GM21423 (cell line): ENCODE results near the gene GYS1.
"Not testable (repeated sequence)": the region's sequence is repeated elsewhere in the genome, so short reads cannot be mapped to it uniquely, and the experiment has no call there.

Experiments used
- ATAC-seq: cut with Tn5 transposase; IDR thresholded peaks from one replicate; pipeline ENCODE4 v1.9.1; 2021; ENCODE audit warnings: mild to moderate bottlenecking, moderate library complexity; ENCODE audit not compliant: unreplicated experiment

The GYS1 gene

DNA sequence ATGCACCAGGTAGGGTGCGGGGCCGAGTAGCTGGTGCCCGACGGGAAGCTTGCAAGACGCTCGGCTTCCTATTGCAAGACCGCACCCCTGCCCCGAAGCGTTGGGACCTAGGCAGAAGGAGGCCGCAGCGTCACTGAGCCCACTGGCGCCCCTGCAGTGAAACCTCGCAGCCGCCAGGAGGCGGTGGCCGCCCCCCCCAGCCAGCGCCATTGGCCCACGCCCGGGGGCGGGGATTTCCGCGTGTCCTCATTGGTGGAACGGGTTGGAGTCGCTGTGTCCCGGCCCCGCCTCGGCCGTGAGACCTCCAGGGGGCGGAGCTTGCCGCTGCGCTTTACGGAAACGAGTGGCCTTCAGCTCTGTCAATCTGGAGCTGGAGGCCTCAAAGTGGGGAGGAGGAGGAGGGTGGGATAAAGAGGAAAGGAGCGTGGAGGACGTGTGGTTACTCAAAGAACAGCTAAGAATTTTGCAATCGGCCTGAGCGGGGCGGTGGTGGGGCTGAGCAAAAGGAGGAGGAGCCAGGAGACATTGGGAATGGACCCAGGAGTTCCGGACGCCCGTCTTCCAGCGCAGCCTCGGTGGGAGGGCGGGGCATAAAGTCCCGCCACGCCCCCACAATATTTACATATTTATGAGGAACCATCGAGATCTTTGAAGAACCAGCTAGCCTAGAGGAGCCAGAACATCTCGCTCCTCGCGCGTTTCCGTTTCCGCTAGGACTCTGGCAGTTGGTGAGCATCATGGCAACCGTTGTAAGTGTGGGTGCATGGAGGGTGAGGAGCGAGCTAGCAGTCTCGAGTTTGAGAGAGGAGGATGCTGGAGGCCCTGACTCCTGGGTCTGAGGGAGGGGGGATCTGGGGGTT is at the start of gene GYS1, which contains the start of gene RUVBL2:
TSS of gene GYS1 (minus strand) at position 135 of the 860 bp plus-strand sequence. CDS start 197 bp downstream, outside the sequence.
TSS of gene RUVBL2 (plus strand) at position 713 of the 860 bp plus-strand sequence. CDS start at position 738, 25 bp downstream.
- peak; percentile 88 for ATAC-seq

DNA sequence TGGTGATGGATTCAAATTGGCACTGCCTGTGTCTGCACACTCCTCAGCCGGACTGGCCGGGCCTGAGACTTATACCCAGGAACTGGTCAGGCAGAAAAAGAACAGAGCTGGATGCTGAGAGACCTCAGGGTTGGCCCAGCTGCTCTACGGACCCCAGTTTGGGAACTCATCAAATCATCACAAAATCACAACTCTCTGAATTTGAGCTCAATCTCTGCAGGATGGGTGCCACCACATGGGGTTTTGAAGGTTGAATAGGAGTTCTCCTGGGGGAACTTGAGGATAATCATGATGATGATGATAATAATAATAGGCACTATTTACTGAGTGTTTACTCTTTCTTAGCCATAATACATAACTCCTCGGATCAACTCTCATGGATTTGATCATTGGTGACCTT is 49.6 kb upstream of the GYS1 start:
- ATAC-seq = not testable (repeated sequence)

DNA sequence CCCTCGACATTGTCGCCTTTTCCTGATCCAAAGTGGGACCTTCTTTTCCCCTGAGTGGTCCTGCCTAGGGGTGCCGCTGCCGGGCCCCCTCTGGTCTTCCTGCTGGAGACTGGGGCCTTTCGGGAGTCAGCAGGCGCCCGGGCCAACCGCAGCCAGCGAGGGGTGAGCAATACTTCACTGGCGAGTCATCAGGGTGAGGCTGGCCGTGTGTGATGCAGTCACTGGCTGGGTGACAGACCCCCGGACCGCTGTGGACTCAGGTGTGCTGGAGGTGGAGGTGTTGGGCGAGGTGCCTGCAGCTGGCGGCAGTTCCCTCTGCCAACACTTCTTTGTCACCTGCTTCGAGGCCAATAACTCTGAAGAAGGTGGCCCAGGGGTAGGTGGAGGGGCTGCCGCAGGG is 49.1 kb upstream of the GYS1 start:
- ATAC-seq = no peak

DNA sequence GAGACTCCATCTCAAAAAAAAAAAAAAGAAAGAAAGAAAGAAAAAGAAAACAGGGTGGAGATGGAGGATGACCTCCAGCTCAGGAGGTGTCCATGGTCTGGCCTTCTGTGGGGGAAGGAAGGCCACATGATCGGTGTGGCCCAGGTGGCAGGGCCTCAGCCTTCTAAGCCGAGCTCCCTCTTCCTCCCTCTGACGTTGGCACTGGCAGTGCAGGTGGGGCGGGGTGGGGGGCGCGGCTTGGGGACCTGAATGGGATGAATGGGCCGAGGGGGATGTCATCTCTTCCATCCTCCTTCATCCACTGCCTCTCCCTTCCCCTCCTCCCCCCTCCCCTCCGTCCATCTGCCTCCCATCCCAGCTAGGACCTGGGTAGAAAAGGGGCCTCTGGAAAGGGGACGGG is 46.6 kb upstream of the GYS1 start:
- not testable (repeated sequence) for ATAC-seq

DNA sequence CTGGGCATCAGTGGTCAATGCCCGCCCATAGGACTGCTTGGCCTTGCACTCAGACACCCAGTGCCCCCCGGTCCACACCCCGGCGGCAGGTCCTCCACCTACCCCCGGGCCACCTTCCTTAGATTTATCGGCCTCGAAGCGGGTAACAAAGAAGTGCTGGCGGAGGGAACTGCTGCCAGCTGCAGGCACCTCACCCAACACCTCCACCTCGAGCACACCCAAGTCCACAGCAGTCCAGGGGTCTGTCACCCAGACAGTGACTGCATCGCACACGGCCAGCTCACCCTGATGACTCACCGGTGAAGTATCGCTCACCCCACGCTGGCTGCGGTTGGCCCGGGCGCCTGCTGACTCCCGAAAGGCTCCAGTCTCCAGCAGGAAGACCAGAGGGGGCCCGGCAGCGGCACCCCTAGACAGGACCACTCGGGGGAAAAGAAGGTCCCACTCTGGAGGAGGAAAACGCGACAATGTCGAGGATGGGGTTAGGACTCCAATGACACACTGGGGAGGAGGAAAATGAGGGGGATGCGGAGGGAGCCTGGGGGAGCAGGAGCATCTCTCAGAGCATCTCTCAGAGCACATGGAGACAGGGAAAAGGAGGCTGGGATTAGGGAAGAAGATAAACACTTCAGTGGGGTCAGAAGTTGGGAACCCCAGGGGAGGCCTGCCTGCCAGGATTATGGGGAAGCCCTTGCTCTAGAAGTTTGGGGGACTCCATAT is 45.6 kb upstream of the GYS1 start:
- not testable (repeated sequence) for ATAC-seq

DNA sequence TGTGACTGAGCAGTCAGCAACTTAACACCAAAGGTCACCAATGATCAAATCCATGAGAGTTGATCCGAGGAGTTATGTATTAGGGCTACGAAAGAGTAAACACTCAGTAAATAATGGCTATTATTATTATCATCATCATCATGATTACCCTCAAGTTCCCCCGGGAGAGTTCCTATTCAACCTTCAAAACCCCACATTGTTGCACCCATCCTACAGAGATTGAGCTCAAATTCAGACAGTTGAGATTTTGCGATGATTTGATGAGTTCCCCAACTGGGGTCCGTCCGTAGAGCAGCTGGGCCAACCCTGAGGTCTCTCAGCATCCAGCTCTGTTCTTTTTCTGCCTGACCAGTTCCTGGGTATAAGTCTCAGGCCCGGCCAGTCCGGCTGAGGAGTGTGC is 45.0 kb upstream of the GYS1 start:
- ATAC-seq = not testable (repeated sequence)

DNA sequence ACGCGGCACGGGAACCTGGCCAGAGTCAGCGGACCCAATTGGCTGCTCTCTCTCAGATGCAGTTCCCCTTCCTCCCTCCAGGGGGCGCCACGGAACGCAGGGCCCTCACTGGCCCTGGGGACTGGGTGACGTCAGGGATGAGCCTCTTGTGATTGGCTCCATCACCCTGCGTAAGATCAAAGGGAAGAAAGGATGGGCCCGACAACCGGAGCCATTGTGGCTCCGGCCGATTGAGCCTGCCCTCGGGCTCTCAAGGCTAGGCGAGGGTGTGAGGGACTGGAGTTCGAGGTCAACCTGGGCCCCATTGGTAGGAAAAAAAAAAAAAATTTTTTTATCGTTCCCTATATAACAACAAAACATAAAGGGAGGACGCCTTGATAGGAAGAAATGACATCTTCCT is 43.7 kb upstream of the GYS1 start, which contains the start of gene CGB1:
TSS of gene CGB1 (minus strand) at position 81 of the 400 bp plus-strand sequence. CDS start 184 bp downstream, outside the sequence.
- ATAC-seq = not testable (repeated sequence)

DNA sequence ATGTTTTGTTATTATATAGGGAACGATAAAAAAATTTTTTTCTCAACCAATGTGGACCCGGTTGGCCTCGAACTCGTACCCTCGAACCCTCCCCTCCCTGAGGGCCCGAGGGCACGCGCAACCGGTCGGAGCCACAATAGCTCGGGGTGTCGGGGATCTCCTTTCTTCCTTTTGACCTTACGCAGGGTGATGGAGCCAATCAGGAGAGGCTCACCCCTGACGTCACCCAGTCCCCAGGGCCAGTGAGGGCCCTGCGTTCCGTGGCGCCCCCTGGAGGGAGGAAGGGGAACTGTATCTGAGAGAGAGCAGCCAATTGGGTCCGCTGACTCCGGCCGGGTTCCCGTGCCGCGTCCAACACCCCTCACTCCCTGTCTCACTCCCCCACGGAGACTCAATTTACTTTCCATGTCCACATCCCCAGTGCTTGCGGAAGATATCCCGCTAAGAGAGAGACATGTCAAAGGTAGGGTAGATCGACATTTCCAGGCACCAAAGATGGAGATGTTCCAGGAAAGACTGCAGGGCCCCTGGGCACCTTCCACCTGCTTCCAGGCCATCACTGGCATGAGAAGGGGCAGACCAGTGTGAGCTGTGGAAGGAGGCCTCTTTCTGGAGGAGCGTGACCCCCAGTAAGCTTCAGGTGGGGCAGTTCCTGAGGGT is 38.7 kb upstream of the GYS1 start, which contains the start of gene CGB2:
TSS of gene CGB2 (plus strand) at position 249 of the 660 bp plus-strand sequence. CDS start at position 455, 206 bp downstream.
- ATAC-seq = not testable (repeated sequence)

DNA sequence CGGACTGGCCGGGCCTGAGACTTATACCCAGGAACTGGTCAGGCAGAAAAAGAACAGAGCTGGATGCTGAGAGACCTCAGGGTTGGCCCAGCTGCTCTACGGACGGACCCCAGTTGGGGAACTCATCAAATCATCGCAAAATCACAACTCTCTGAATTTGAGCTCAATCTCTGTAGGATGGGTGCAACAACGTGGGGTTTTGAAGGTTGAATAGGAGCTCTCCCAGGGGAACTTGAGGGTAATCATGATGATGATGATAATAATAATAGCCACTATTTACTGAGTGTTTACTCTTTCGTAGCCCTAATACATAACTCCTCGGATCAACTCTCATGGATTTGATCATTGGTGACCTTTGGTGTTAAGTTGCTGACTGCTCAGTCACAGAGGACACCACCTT is 37.2 kb upstream of the GYS1 start:
- ATAC-seq = not testable (repeated sequence)

DNA sequence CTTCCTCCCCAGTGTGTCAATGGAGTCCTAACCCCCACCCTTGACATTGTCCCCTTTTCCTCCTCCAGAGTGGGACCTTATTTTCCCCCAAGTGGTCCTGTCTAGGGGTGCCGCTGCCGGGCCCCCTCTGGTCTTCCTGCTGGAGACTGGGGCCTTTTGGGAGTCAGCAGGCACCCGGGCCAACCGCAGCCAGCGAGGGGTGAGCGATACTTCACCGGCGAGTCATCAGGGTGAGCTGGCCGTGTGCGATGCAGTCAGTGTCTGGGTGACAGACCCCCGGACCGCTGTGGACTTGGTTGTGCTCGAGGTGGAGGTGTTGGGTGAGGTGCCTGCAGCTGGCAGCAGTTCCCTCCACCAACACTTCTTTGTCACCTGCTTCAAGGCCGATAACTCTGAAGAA is 36.6 kb upstream of the GYS1 start:
- ATAC-seq = not testable (repeated sequence)

DNA sequence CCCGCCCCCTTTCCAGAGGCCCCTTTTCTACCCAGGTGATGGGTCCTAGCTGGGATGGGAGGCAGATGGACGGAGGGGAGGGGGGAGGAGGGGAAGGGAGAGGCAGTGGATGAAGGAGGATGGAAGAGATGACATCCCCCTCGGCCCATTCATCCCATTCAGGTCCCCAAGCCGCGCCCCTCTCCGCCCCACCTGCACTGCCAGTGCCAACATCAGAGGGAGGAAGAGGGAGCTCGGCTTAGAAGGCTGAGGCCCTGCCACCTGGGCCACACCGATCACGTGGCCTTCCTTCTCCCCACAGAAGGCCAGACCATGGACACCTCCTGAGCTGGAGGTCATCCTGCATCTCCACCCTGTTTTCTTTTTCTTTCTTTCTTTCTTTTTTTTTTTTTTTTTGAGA is 35.6 kb upstream of the GYS1 start:
- not testable (repeated sequence) for ATAC-seq

DNA sequence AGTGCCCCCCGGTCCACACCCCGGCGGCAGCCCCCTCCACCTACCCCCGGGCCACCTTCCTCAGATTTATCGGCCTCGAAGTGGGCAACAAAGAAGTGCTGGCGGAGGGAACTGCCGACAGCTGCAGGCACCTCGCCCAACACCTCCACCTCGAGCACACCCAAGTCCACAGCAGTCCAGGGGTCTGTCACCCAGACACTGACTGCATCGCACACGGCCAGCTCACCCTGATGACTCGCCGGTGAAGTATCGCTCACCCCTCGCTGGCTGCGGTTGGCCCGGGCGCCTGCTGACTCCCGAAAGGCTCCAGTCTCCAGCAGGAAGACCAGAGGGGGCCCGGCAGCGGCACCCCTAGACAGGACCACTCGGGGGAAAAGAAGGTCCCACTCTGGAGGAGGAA is 32.5 kb upstream of the GYS1 start:
- not testable (repeated sequence) for ATAC-seq

DNA sequence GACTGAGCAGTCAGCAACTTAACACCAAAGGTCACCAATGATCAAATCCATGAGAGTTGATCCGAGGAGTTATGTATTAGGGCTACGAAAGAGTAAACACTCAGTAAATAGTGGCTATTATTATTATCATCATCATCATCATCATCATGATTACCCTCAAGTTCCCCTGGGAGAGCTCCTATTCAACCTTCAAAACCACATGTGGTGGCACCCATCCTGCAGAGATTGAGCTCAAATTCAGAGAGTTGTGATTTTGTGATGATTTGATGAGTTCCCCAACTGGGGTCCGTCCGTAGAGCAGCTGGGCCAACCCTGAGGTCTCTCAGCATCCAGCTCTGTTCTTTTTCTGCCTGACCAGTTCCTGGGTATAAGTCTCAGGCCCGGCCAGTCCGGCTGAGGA is 32.0 kb upstream of the GYS1 start:
- not testable (repeated sequence) for ATAC-seq

DNA sequence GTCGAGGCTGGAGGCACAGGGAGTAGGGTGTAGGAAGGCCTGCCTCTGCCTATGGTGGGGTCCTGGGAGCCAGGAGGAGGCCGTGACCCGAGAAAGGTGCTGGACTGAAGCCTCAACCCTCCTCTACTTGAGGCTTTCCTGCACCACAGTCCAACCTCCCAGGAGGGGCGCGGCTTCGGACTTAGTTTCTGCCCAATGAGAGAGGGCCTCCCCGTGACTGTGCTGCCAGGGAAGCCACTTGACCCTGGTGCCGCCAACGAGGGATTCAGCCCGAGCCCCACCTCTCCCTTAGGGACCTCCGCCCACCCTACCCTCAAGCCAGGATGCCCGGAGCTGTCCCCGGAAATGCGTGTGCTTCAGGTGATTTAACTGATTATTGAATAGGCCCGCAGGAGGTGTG is 31.1 kb upstream of the GYS1 start, which contains the start of gene CGB3:
TSS of gene CGB3 (minus strand) at position 101 of the 400 bp plus-strand sequence. CDS start 362 bp downstream, outside the sequence.
- not testable (repeated sequence) for ATAC-seq

DNA sequence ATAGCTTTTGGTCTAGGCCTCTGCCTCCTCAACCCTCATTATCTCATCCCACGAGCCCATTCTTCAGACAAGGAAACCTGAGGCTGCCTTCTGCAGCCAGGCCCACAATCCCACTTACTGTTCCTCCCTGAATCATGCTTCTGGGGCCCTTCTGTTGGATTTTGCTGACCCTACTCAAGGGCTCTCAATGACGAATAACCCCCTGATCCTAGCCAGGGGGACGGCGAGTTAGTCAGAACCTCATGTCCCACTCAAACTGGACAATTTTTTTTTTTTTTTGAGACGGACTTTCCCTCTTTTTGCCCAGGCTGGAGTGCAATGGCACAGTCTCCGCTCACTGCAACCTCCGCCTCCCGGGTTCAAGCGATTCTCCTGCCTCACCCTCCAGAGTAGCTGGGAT is 29.0 kb upstream of the GYS1 start:
- no peak for ATAC-seq

DNA sequence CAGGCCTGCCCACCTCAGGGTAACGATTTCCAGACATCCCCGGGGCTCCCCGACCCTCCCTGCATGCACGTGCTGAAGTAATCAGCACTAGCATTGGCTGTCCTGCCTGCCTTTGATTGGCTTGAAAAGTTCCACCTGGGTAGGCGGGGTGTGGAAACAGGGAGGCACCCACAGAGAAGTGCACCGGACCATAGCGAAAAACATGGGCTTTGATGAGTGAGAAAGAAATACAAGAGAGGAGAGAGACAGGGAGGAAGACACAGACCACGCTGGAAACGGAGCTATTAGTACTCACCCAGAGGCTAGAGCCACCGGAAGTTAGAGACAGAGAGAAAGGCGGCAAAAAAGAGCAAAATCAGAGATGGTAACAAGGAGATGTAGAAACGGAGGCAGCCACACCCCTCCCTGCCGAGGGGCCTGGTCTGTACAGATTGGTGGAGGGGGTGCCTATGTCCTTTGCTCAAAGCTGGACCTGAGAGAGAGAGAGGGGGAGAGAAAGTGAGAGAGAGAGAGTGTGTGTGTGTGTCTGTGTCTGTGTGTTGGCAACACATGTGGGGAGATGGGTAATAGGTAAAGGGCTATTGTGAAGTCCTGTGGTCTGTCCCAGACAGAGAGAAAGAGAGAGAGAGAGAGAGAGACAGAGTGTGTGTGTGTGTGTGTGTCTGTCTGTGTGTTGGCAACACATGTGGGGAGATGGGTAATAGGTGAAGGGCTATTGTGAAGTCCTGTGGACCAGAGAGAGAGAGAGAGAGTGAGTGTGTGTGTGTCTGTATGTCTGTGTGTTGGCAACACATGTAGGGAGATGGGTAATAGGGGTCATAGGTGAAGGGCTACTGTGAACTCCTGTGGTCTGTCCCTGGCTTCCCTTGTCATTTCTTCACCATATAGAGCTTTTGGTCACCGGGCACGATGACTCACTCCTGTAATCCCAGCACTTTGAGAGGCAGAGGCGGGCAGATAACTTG is 28.1 kb upstream of the GYS1 start:
- ATAC-seq = no peak

DNA sequence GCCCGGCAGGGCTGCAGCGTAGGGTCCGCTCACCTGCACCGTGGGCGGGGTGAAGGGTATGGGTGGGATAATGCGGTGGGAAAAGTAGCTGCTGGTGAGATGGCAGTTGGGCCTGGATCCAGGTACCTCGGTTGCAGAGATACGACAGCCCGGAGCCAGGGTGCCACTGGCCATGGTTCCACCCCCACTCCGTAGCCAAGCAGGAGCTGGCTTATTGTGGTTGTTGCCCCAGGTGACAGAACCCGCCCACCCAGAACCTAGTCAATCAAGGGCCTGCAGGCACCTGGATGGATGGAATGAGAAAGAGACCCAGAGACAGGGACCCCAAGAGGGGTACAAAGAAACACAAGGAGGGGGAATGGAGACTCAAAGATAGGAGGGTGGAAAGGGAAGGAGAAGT is 27.2 kb upstream of the GYS1 start:
- no peak for ATAC-seq

DNA sequence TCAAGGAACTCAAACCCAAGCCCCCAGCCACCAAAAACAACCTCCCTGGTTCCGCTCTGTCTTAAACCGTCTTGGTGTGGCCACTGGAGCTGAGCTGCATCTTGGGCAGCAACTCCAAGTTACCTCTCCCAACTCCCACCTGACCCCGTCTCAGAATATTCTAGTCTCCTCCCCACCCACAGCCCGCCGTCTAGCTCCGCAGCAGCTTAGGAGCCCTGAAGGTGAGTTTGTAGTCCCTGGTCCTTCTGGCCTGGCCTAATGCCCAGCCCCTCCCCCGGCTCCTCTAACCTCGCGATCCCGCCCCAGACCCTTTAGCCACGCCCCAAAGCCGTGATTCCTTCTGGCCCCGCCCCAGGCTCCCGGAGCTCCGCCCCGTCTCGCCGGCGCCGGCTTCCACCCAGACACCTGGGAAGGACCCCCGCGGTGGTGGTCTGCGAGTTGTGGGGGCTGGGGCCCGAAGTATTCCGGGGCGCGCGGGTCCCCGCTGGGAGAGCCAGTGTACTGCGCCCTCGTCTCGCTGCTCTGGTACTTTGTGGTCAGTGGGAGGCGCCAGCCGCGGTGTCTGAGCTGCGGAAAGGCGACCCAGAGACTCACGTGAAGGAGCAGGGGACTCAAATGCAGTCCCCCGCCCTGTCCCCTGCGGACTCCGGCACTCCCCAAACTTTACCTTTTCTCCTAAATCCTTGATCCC is 26.3 kb upstream of the GYS1 start:
- no peak for ATAC-seq
